Measurements from ENCODE around the gene ALPL.

GRCh38 chr1:21573475-21573874 is 64.3 kb downstream of the ALPL start:
- TF ChIP-seq CTCF (IDR thresholded peaks at IDR 0.05) (no peak), POLR2A (IDR thresholded peaks at IDR 0.05) (no peak)
